Gastroesophageal sphincter (tissue), 4 donors: ENCODE data around the gene LRIG1. TPM values are rescaled to one million over a fixed set of nuclear protein-coding genes. Genes with fewer than 3 reads are reported as not detected.

Experiments
- ATAC-seq: fragments of 150-250 bp; one replicate; pipeline ENCODE4 v1.9.1; 2016; ENCODE audit warnings: mild to moderate bottlenecking, moderate library complexity
- H3K27ac ChIP-seq, 4 donors: fragments of 200-600 bp; sonication (generic) in 3 of 4; 1 replicate in 3 of 4; 2 replicates in 1 of 4; pipeline ENCODE4 v1.5.1; 2016 to 2019
- H3K27me3 ChIP-seq: fragments of 200-600 bp; sonication (generic); one replicate; pipeline ENCODE4 v1.5.1; 2019
- H3K36me3 ChIP-seq, 2 donors: fragments of 200-600 bp; sonication (generic); one replicate each; pipeline ENCODE4 v1.5.1; 2019; ENCODE audit warnings: control low read depth in 1 of 2
- H3K4me1 ChIP-seq, 3 donors: fragments of 200-600 bp; sonication (generic); 1 replicate in 2 of 3; 2 replicates in 1 of 3; pipeline ENCODE4 v1.5.1; 2016 to 2019; ENCODE audit warnings: control low read depth in 2 of 3
- H3K4me3 ChIP-seq, 2 donors: fragments of 200-600 bp; sonication (generic); one replicate each; pipeline ENCODE4 v1.5.1; 2019; ENCODE audit warnings: mild to moderate bottlenecking in 1 of 2, moderate library complexity in 1 of 2
- H3K9me3 ChIP-seq, 3 donors: fragments of 200-600 bp; sonication (generic); one replicate each; pipeline ENCODE4 v1.5.1; 2017 to 2019; ENCODE audit warnings: control low read depth in 2 of 3
- CTCF ChIP-seq, 4 experiments: fragments of 200-600 bp in 2 of 4; fragments of 450-650 bp in 2 of 4; sonication (generic) in 1 of 4; IDR thresholded peaks; one replicate each; pipeline ENCODE4 v1.5.1; 2017 to 2019; ENCODE audit warnings: antibody characterized with exemption in 4 of 4, mild to moderate bottlenecking in 2 of 4, moderate library complexity in 2 of 4
- EP300 ChIP-seq: sonication (generic); formaldehyde crosslinking; IDR thresholded peaks from one replicate; pipeline ENCODE4 v1.6.1; 2017; ENCODE audit warnings: antibody characterized with exemption, mild to moderate bottlenecking
- POLR2A ChIP-seq, 2 donors: fragments of 450-650 bp; IDR thresholded peaks; one replicate each; pipeline ENCODE4 v1.6.1; 2017; ENCODE audit warnings: antibody characterized with exemption in 2 of 2, mild to moderate bottlenecking in 2 of 2, moderate library complexity in 1 of 2
- POLR2AphosphoS5 ChIP-seq: sonication (generic); formaldehyde crosslinking; IDR thresholded peaks from one replicate; pipeline ENCODE4 v1.6.1; 2017; ENCODE audit warnings: antibody characterized with exemption
- WGBS, 2 donors: methylation state at CpG; one replicate each; pipeline ENCODE4 v1.1.5; 2018; ENCODE audit warnings: low coverage in 1 of 2; 5-methylcytosine and 5-hydroxymethylcytosine counted together
- total RNA-seq, 4 donors: library from RNA; depleted of rRNA; stranded (reverse); fragments of >200 nt; gene quantifications; one replicate each; pipeline ENCODE4 v1.1.0, GENCODE V29; 2016

Gene LRIG1
- total RNA-seq, 4 donors from 2014 or later = 104 to 217 (median 157) TPM

DNA sequence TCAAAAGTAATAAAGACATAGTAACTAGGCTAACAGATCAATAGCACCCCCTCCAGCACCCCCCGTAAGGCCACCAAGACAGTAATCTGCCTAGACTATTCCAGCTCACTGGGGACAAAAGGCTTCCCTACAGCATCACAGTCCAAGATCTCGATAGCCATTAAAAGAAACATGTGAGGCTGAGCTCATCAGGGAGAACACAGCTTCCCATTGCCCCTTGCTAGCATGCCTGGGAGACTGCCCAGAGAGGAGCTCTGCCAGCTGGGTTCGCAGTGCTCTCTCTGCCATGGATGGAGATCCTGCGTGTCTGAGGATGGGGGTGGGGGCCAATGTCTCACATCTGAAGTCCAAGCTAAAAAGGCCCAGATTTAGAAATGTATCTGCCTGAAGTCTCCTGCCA is 17.8 kb downstream of the LRIG1 start:
- Histone ChIP-seq H3K9me3 (no peaks in the 10 kb centered on the region), H3K27ac (peak overlapping the region; percentile 53 to 99 (median 92)), H3K4me3 (no peak overlapping the region), H3K36me3 (no peaks in the 10 kb centered on the region), H3K27me3 (no peaks in the 10 kb centered on the region), H3K4me1 (peaks cover 29 to 100% (median 64%) of the 10 kb centered on the region in 3 donors)
- 0 to 20% methylated on average over 1 to 2 of the region's 4 CpGs for WGBS, 2 donors
- peak; percentile 81 for ATAC-seq
- no peak for TF ChIP-seq EP300
- peak; percentile 88 for TF ChIP-seq POLR2AphosphoS5

DNA sequence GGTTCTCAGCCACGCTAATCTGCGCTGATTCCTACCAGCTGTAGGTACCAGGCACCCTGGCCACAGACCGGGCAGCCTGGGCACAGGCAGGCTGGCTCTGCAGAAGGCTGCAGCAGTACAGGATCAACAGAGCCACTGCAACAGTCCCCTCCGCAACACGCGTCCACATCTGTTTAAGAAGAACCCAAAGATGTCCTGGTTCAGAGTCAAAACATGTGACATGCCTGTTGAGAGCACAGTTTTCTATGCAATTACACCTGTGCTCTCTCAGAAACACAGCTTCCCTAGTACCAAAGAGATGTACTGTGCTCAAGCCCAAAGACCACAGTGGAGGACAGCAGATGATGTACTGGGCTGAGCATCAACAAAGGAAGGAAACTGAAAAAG is 18.8 kb downstream of the LRIG1 start:
- Histone ChIP-seq H3K27me3 (no peaks in the 10 kb centered on the region), H3K9me3 (no peaks in the 10 kb centered on the region), H3K4me3 (no peak overlapping the region), H3K4me1 (peaks cover 29 to 100% (median 64%) of the 10 kb centered on the region in 3 donors), H3K27ac (peak overlapping the region; percentile 53 to 99 (median 92)), H3K36me3 (no peaks in the 10 kb centered on the region)
- no peak for ATAC-seq
- WGBS, 2 donors = 44% methylated on average over 4 of the region's 6 CpGs; no CpG with 5 or more reads in 1 of the 2 donors
- TF ChIP-seq POLR2A (IDR thresholded peaks at IDR 0.05) (no peak), CTCF (IDR thresholded peaks at IDR 0.05) (no peak), POLR2AphosphoS5 (no peak), EP300 (no peak)

DNA sequence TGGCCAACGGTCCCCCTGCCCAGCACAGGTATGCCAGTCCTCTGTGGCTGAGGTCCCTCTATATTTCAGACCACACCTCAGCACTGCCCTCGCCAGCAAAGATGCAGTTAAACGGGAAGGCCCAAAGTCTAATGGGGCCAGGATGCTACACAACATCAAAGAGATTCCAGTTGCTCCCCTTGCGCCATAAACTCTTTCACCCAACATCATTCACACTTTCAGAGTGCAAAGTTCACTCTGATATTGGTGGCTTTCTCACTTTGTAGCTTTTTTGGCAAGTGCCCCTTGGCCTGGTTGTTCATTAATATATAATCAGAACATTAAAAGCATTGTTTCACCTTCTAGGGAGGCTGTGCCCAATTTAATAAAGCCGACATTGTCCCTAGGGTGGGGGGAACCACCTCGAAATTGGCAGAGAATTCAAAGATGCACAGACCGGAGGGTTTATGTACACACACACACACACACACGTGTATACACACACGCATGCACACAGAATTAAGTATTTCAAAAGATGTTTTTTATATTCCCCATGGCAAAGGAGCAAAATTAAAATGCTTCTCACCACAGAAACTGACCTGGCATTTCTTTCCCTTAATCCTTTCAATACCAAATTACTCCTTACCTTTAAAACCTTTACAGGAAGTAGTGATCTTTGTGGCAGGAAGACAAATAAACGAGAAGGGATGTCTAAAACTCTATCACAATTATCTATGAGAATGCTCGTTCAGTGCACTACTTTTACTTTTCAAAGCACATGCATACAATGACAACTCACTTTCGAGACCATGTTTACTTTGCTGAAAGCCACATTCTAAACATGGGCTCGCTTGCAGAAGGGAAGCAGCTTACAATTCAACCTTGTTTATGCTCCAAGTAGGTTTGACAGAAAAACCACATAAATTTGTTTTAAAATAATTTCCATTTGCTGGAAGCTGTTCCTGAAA is 19.5 kb downstream of the LRIG1 start:
- peak overlapping the region; percentile 53 to 99 (median 92) for H3K27ac ChIP-seq
- H3K36me3 ChIP-seq = no peaks in the 10 kb centered on the region
- no peaks in the 10 kb centered on the region for H3K9me3 ChIP-seq
- 30 to 42% methylated on average over 12 to 13 of the region's 13 CpGs for WGBS, 2 donors
- no peak for ATAC-seq
- no peak overlapping the region for H3K4me3 ChIP-seq
- no peaks in the 10 kb centered on the region for H3K27me3 ChIP-seq
- peaks cover 27 to 100% (median 63%) of the 10 kb centered on the region in 3 donors for H3K4me1 ChIP-seq
- TF ChIP-seq POLR2AphosphoS5 = no peak
- no peak for TF ChIP-seq EP300

GRCh38 chr3:66480666-66481065 is 20.2 kb downstream of the LRIG1 start:
- Histone ChIP-seq H3K27ac (peak overlapping the region; percentile 34 to 99 (median 92)), H3K27me3 (no peaks in the 10 kb centered on the region), H3K9me3 (no peaks in the 10 kb centered on the region), H3K36me3 (no peaks in the 10 kb centered on the region), H3K4me3 (no peak overlapping the region), H3K4me1 (peaks cover 20 to 100% (median 60%) of the 10 kb centered on the region in 3 donors)
- no peak for ATAC-seq
- no peak for TF ChIP-seq EP300
- TF ChIP-seq CTCF (IDR thresholded peaks at IDR 0.05) = peak in 1 of 4 experiments; percentile 2
- TF ChIP-seq POLR2A (IDR thresholded peaks at IDR 0.05) = no peak
- 23 to 31% methylated on average over 2 of the region's 2 CpGs for WGBS, 2 donors

DNA sequence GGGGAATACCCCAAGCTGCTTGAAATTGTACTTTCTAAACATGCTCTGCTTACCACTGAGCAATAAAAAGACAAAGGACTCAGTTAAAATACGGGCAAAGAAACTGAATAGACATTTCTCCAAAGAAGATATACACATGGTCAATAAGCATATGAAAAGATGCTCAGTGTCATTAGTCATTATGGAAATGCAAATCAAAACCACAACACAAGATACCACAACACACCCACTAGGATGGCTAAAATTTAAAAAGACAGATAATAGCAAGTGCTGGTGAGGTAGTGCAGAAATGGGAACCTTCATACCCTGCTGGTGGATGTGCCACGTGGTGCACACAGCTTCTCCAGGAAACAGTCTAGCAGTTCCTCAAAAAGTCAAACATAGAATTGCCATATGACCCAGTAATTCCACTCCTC is 21.3 kb downstream of the LRIG1 start:
- Histone ChIP-seq H3K9me3 (no peaks in the 10 kb centered on the region), H3K4me3 (no peak overlapping the region), H3K27ac (peak overlapping the region in 3 of 4 donors; percentile 12 to 99 (median 93)), H3K36me3 (no peaks in the 10 kb centered on the region), H3K4me1 (peaks cover 27 to 100% (median 55%) of the 10 kb centered on the region in 3 donors), H3K27me3 (no peaks in the 10 kb centered on the region)
- no peak for TF ChIP-seq EP300
- no peak for TF ChIP-seq CTCF (IDR thresholded peaks at IDR 0.05)
- no peak for TF ChIP-seq POLR2A (IDR thresholded peaks at IDR 0.05)
- no peak for TF ChIP-seq POLR2AphosphoS5
- 80 to 89% methylated on average over 1 to 2 of the region's 2 CpGs for WGBS, 2 donors
- no peak for ATAC-seq
